GM12873 (cell line): Measurements from ENCODE around the gene CFAP74.

Experiments
- TF ChIP-seq, protein P1 (sequence below): IDR thresholded peaks from 2 replicates; pipeline ENCODE4 v1.5.1; 2012; ENCODE audit warnings: low read depth, mild to moderate bottlenecking, moderate library complexity, low read length, control low read depth; ENCODE audit not compliant: insufficient read depth; ENCODE audit errors: missing control alignments

Gene CFAP74

GRCh38 chr1:2037314-2037979, 33.9 kb upstream of the CFAP74 start:
- TF ChIP-seq, protein P1, sequence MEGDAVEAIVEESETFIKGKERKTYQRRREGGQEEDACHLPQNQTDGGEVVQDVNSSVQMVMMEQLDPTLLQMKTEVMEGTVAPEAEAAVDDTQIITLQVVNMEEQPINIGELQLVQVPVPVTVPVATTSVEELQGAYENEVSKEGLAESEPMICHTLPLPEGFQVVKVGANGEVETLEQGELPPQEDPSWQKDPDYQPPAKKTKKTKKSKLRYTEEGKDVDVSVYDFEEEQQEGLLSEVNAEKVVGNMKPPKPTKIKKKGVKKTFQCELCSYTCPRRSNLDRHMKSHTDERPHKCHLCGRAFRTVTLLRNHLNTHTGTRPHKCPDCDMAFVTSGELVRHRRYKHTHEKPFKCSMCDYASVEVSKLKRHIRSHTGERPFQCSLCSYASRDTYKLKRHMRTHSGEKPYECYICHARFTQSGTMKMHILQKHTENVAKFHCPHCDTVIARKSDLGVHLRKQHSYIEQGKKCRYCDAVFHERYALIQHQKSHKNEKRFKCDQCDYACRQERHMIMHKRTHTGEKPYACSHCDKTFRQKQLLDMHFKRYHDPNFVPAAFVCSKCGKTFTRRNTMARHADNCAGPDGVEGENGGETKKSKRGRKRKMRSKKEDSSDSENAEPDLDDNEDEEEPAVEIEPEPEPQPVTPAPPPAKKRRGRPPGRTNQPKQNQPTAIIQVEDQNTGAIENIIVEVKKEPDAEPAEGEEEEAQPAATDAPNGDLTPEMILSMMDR = no peak

GRCh38 chr1:2036287-2036686, 32.7 kb upstream of the CFAP74 start:
- TF ChIP-seq, protein P1 = no peak

DNA sequence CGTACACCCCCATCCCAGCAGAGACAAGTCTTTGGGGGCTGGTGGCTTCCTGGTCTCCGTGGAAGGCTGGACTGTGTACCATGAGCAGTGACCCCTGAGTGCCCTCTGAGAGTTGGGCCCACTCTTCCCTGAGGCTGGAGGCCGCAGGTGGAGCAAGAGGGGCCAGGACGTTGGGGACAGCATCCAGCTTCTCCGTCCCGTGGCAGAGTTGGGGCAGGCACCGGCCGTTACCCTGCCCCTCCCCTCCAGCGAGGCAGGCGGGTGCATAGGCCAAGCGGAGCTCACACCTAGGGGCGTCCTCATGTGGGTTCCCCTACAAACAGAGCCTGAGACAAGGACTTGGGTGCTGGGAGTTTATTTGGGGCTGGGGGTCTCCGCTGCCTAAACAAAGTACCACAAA, 29.6 kb upstream of the CFAP74 start:
- TF ChIP-seq, protein P1 = no peak

GRCh38 chr1:2032737-2033136, 29.2 kb upstream of the CFAP74 start:
- TF ChIP-seq, protein P1 = no peak

DNA sequence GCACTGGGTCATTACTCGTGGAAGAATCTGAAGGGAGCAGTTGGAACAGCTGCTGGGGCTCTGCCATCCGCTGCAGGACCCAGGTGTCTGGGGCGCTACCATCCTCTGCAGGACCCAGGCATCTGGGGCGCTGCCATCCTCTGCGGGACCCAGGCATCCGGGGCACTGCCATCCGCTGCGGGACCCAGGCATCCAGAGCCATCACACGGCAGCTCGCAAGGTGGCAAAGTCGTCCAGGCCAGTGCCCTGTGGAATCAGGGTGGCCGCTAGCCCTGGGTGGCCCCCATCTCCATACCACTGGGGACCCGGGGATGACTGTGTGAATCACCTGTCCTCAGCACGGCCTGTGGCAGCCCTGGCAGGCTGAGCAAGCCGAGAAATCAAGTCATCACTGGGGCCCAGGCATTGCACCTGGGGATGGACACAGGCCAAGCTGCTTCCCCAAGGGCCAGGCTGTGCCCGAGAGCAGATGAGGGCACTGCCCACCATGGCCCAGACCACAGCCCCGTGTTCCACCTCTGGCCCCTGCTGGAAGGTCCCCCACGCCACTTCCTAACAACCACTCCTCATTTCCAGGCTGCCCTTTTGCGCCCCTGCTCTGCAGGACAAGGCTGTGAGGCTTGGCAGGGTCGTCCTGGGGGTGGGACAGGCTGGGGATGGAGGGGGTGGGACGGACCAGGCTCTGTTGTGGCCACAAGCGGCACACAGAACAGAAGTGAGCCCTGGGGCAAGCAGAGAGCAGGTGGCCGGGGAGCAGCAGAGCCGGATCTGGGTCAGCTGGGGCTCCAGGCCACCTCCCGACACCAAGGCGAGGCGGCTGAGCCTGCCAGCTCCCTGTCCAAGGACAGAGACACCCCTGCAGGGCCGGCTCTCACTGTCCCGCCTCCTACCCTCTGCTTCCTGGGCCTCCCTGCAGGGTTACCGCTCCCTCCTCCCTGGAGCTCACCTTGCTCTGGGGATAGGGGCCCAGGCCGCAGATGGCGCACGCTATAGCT, 28.3 kb upstream of the CFAP74 start:
- TF ChIP-seq, protein P1 = no peak

GRCh38 chr1:2030076-2030871, 26.7 kb upstream of the CFAP74 start:
- TF ChIP-seq, protein P1 = no peak
